Measurements from ENCODE around the gene NDRG4.

- TF ChIP-seq STAT1 (IDR thresholded peaks at IDR 0.05; ENCODE audit: unreplicated experiment) = no peak
- TF ChIP-seq, protein P1, sequence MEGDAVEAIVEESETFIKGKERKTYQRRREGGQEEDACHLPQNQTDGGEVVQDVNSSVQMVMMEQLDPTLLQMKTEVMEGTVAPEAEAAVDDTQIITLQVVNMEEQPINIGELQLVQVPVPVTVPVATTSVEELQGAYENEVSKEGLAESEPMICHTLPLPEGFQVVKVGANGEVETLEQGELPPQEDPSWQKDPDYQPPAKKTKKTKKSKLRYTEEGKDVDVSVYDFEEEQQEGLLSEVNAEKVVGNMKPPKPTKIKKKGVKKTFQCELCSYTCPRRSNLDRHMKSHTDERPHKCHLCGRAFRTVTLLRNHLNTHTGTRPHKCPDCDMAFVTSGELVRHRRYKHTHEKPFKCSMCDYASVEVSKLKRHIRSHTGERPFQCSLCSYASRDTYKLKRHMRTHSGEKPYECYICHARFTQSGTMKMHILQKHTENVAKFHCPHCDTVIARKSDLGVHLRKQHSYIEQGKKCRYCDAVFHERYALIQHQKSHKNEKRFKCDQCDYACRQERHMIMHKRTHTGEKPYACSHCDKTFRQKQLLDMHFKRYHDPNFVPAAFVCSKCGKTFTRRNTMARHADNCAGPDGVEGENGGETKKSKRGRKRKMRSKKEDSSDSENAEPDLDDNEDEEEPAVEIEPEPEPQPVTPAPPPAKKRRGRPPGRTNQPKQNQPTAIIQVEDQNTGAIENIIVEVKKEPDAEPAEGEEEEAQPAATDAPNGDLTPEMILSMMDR (conservative IDR thresholded peaks at IDR 0.05; ENCODE audit: low read depth in 2 of 2) = no peak
- TF ChIP-seq ZNF114 (CRISPR knock-in tag; IDR thresholded peaks at IDR 0.05) = no peak
- TF ChIP-seq REST (IDR thresholded peaks at IDR 0.05; ENCODE audit: unreplicated experiment) = no peak
- no peak for TF ChIP-seq POLR2AphosphoS5 (IDR thresholded peaks at IDR 0.05; ENCODE audit: low read depth)
- TF ChIP-seq ZNF331 (CRISPR knock-in tag; IDR thresholded peaks at IDR 0.05; ENCODE audit: low read depth) = no peak
- TF ChIP-seq EZH2 (IDR thresholded peaks at IDR 0.05; ENCODE audit: low read depth, unreplicated experiment) = no peak
- TF ChIP-seq EZH2phosphoT487 (IDR thresholded peaks at IDR 0.05; ENCODE audit: unreplicated experiment) = no peak
- TF ChIP-seq JUNB (IDR thresholded peaks at IDR 0.05; ENCODE audit: unreplicated experiment) = no peak
- TF ChIP-seq CREB1 (CRISPR knock-in tag; IDR thresholded peaks at IDR 0.05; ENCODE audit: low read depth) = no peak
- TF ChIP-seq, protein P2, sequence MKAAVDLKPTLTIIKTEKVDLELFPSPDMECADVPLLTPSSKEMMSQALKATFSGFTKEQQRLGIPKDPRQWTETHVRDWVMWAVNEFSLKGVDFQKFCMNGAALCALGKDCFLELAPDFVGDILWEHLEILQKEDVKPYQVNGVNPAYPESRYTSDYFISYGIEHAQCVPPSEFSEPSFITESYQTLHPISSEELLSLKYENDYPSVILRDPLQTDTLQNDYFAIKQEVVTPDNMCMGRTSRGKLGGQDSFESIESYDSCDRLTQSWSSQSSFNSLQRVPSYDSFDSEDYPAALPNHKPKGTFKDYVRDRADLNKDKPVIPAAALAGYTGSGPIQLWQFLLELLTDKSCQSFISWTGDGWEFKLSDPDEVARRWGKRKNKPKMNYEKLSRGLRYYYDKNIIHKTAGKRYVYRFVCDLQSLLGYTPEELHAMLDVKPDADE (IDR thresholded peaks at IDR 0.05) = no peak
Measured at GRCh38 chr16:58507963-58508670, 8.2 kb downstream of the NDRG4 start.
